Activated T-helper 1 cell treated with anti-CD3 and anti-CD28 coated beads, Interleukin-2, amount 50 U/mL, for 16 hours (primary cell): ENCODE results near the gene CEP63.

Experiments
- DNase-seq, 2 donors: peaks; one replicate each; pipeline ENCODE4 v3.0.0-alpha.2; 2020; ENCODE audit warnings: low read depth in 1 of 2, low spot score in 1 of 2

CEP63 gene

GRCh38 chr3:134608023-134608770, 122.3 kb downstream of the CEP63 start:
- no peak for DNase-seq

DNA sequence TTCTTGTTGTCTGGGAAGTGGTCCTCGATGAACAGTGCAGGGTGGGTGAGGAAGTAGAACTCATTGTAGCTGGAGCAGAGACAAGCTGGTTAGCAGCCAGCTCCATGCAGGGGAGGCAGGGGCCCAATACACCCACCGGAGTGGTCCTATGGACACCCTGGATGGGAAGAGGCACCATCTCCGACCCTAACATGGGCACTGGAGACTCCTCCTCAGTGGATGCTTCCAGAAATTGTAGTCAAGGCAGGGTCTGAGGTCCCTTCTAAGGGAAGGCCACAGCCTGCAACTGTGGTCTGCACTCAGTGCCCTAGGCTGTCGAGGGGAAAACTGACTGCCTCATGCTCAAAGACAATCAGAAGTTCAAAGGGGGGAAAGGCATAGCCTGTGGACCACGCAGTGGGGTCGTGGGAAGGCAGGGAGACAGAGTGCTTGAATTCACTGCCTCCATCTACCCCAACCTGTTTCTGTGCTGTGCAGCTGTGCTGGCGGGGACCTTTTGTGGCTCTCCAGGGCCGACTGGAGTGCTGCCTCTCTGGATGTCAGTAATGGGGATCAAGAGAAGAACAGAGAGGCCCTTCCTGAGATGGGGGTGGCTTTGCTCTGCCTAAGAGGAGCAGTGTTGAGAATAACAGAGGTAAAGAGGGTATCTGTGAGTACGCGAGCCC, 123.0 kb downstream of the CEP63 start:
- no peak for DNase-seq

DNA sequence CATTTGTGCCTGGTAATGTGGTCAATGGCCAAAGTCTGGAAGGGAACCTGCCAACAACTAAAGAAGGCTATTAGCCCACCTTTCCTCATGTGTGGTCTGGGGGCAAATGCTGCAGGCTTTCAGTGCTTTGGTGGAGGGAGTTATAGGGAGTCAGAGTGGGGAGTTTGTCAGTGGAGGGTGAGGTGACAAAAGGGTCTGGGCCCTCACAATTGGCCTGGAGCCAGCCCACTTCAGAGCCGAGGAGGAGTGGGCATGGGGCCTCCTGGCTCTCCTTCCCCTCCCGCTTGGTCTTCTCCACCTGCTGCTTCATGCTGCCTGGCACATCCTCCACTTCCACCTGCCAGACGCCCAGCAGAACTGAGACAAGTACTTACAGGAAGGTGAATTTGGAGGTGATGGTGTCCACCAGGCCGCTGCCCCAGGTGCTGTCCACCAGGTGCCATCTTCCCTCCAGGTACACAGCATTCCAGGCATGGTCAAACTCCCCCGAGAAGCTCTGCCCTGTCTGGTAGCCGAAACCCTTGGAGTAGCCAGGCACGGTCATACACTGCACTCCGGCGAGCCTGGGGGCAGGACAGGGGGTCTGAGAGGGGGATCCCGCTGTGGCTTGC, 124.1 kb downstream of the CEP63 start:
- no peak for DNase-seq

GRCh38 chr3:134610432-134611385, 124.9 kb downstream of the CEP63 start:
- no peak for DNase-seq

- no peak for DNase-seq
Measured at GRCh38 chr3:134611516-134611915, 125.7 kb downstream of the CEP63 start.

- DNase-seq = no peak
Measured at GRCh38 chr3:134613006-134613520, 127.2 kb downstream of the CEP63 start.

- DNase-seq = no peak
Measured at GRCh38 chr3:134614955-134615354, 129.1 kb downstream of the CEP63 start.

GRCh38 chr3:134615743-134616142, 129.9 kb downstream of the CEP63 start:
- no peak for DNase-seq

GRCh38 chr3:134617608-134618477, 132.0 kb downstream of the CEP63 start:
- no peak for DNase-seq

DNA sequence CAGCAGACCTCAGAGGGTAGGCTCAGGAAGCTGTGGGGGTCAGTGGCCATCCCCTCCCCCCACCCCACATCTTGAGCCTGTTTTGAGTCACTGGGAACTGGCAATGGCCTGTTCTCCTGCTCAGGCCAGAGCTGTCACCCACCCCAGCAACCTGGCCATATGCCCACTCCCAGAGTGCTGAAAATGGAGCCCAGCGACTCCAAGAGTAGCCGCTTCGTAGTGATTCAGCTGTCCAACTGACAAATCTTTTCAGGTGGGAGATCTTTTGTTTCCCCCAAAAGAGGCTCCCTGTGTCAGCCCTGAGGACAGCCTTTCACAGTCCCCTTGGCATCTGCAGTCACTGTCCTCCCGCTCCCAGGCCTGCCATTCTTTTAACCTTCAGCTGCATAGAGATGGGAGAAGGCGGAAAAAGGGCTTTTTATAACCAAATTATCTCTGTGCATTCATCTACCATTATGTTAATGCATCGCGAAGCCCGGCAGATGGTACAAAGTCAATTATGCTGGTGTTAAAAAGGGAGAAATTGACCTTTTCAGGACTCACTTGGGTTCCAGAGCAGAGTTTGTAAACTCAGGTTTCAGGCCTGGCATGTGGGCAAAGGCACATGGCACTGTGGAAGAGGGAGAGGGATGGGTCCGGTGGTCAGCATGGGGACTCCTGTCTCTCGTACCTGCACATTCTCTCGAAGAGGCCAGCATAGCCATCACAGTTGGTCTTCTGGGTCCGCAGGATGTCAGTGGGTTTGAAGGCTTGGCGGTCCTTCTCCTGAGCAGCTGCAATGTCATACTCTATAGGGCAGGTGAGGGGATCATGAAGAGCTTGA, 132.8 kb downstream of the CEP63 start:
- DNase-seq = no peak

GRCh38 chr3:134619301-134619615, 133.4 kb downstream of the CEP63 start:
- DNase-seq = no peak

DNA sequence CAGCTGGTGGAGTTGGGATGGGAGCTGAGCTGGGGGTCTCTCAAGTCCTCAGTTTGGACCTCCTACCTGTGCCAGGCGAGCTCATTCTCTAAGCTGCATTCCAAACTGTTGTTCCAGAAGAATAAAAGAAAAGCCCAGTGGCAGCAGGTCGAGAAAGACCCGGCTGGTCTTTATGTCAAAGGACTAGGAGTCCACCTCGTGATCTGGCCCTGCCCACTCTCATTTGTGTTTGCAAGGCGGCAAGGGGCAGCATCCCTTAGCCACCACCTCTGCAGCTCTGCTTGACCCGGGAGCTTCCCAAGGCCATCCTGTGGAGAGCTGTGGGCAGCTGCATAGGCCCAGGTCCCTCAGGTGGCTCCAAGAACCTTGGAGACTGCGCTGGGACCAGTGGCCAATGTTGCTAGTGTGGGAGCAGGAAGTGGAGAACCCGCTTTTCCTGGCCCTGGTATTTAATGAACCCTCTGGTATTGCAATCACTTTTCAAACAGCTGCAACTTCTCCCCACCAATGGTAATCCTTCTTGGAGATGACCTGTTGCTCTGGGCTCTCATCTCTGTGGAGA, 134.1 kb downstream of the CEP63 start:
- DNase-seq = no peak

- no peak for DNase-seq
Measured at GRCh38 chr3:134620476-134621115, 134.7 kb downstream of the CEP63 start.

DNA sequence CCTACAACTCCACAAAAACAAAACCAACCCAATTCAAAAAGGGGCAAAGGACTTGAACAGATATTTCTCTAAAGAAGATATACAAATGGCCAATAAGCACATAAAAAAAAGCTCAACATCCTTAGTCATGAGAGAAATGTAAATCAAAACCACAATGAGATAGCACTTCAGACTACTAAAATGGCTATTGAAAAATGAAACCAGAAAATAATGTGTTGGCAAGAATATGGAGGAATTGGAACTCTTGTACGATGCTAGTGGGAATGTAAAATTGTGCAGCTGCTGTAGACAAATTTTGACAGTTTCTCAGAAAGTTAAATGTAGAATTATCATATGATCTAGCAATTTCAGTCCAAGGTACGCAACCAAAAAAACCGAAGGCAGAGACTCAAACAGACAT, 136.0 kb downstream of the CEP63 start:
- no peak for DNase-seq

GRCh38 chr3:134622806-134623365, 137.0 kb downstream of the CEP63 start:
- DNase-seq = no peak

DNA sequence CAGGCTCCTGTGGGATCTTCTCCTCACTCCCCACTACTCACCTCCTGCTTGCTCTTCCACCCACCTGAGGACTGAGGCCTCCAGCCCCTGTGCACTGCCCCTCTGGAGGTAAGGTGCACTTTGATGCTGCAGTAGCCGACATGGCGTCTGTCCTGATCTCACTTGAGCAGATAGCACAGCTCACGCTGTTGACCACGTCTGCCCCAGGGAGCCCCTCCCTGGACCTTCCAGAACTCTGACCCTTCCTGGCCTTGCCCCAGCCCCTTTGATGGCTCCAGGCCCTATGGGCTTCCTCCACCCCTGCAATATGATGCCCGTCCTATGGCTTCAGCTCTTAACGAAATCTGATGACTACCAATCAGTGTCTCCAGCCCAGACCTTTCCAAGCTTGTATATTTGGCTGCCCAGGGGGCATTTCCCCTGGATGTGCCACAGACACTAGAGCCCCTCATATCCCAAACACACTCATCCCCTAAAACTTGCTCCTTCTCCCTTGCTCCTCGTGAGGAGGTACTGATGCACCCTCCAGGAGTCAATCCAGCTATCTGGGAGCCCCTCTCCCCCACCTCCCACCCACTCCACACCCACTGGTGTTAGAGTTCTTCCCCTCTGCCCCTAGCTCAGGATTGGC, 137.9 kb downstream of the CEP63 start:
- no peak for DNase-seq
